Measurements from ENCODE around the gene LCE7A.

The LCE7A gene

GRCh38 chr1:152859696-152860095 lies at the start of gene LCE7A:
Gene LCE7A (plus strand): TSS chr1:152859996. CDS start chr1:152860698, 702 bp downstream.
- H3K9me3 ChIP-seq (ENCODE audit: control insufficient read depth, insufficient read depth, low read depth, low read length) = no peaks in the 10 kb centered on the region
- POLR2A ChIA-PET = no interaction called here

DNA sequence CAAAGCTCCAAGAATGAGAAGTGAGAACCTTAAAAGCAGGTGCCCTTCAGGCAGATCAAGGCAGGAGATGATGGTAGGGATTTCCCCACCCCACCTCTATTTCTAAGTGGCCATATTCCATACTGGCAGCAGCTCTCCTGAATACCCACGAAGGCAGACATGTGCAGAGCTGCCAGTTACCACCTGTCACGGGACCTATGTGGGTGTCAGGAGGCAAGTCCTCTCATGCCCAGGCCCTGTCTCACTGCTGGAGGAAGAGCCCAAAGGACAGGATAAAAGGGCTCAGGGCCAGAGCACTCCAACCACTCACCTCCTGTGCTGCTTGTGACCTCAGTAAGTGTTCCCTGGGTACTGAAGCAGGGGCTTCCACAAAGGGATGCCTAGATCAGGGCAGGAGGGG lies 48.7 kb upstream of the LCE7A start:
- Histone ChIP-seq H3K4me3 (ENCODE audit: low read depth, low read length) (no peak overlapping the region), H3K36me3 (ENCODE audit: control insufficient read depth in 2 of 2, insufficient read depth in 1 of 2, low read length in 2 of 2) (no peaks in the 10 kb centered on the region), H3K27ac (ENCODE audit: extremely low read depth, low read depth, low read length) (no peak overlapping the region), H3K9me3 (ENCODE audit: control insufficient read depth, insufficient read depth, low read depth, low read length) (no peaks in the 10 kb centered on the region), H3K4me1 (ENCODE audit: control insufficient read depth, insufficient read depth, low read length) (no peaks in the 10 kb centered on the region)
- ChIA-PET POLR2A (no interaction called here), CTCF (interaction anchor here (0.6 kb wide), 1 partner anchor 33 kb away, joined by 3 read pairs; no protein-coding TSS in a partner anchor)
- no peak for TF ChIP-seq ZNF398 (tag by site-specific recombination; IDR thresholded peaks at IDR 0.05)
- no peak for TF ChIP-seq ZBTB17 (tag by site-specific recombination; IDR thresholded peaks at IDR 0.05)
- TF ChIP-seq SP2 (tag by site-specific recombination; IDR thresholded peaks at IDR 0.05) = no peak
- no peak for TF ChIP-seq YY1 (tag by site-specific recombination; IDR thresholded peaks at IDR 0.05)
- TF ChIP-seq, protein P1, sequence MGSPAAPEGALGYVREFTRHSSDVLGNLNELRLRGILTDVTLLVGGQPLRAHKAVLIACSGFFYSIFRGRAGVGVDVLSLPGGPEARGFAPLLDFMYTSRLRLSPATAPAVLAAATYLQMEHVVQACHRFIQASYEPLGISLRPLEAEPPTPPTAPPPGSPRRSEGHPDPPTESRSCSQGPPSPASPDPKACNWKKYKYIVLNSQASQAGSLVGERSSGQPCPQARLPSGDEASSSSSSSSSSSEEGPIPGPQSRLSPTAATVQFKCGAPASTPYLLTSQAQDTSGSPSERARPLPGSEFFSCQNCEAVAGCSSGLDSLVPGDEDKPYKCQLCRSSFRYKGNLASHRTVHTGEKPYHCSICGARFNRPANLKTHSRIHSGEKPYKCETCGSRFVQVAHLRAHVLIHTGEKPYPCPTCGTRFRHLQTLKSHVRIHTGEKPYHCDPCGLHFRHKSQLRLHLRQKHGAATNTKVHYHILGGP (tag by site-specific recombination; IDR thresholded peaks at IDR 0.05) = no peak
- TF ChIP-seq ZNF513 (tag by site-specific recombination; IDR thresholded peaks at IDR 0.05) = no peak

More at GRCh38 chr1:152859696-152860095, at the start of gene LCE7A:
- Histone ChIP-seq H3K4me3 (ENCODE audit: low read depth, low read length) (no peak within 1 kb of the TSS), H3K27ac (ENCODE audit: extremely low read depth, low read depth, low read length) (no peak within 1 kb of the TSS), H3K4me1 (ENCODE audit: control insufficient read depth, insufficient read depth, low read length) (no peaks in the 10 kb centered on the region), H3K36me3 (ENCODE audit: control insufficient read depth in 2 of 2, insufficient read depth in 1 of 2, low read length in 2 of 2) (no peaks in the 10 kb centered on the region)
- CTCF ChIA-PET = interaction anchor here (0.6 to 1.2 kb wide), 2 partner anchors 11 to 79 kb away, joined by 3 read pairs; no protein-coding TSS in a partner anchor
- TF ChIP-seq ZNF133 (tag by site-specific recombination; IDR thresholded peaks at IDR 0.05) (no peak), SP3 (tag by site-specific recombination; IDR thresholded peaks at IDR 0.05) (no peak), ZNF660 (tag by site-specific recombination; IDR thresholded peaks at IDR 0.05) (no peak), ZNF596 (tag by site-specific recombination; IDR thresholded peaks at IDR 0.05) (no peak), KLF10 (tag by site-specific recombination; IDR thresholded peaks at IDR 0.05) (no peak), ZNF148 (tag by site-specific recombination; IDR thresholded peaks at IDR 0.05; ENCODE audit: borderline replicate concordance) (no peak), HOXD13 (CRISPR knock-in tag; IDR thresholded peaks at IDR 0.05; ENCODE audit: borderline replicate concordance) (no peak), ZNF248 (tag by site-specific recombination; IDR thresholded peaks at IDR 0.05) (no peak), ZNF670 (tag by site-specific recombination; IDR thresholded peaks at IDR 0.05; ENCODE audit: low read depth) (no peak), KLF1 (tag by site-specific recombination; IDR thresholded peaks at IDR 0.05) (no peak), ZNF513 (tag by site-specific recombination; IDR thresholded peaks at IDR 0.05) (no peak), ZNF521 (tag by site-specific recombination; IDR thresholded peaks at IDR 0.05) (no peak), ZNF76 (tag by site-specific recombination; IDR thresholded peaks at IDR 0.05; ENCODE audit: borderline replicate concordance, low read depth) (no peak)
- TF ChIP-seq, protein P2, sequence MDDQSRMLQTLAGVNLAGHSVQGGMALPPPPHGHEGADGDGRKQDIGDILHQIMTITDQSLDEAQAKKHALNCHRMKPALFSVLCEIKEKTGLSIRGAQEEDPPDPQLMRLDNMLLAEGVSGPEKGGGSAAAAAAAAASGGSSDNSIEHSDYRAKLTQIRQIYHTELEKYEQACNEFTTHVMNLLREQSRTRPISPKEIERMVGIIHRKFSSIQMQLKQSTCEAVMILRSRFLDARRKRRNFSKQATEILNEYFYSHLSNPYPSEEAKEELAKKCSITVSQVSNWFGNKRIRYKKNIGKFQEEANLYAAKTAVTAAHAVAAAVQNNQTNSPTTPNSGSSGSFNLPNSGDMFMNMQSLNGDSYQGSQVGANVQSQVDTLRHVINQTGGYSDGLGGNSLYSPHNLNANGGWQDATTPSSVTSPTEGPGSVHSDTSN (CRISPR knock-in tag; IDR thresholded peaks at IDR 0.05) = no peak
- TF ChIP-seq, protein P3, sequence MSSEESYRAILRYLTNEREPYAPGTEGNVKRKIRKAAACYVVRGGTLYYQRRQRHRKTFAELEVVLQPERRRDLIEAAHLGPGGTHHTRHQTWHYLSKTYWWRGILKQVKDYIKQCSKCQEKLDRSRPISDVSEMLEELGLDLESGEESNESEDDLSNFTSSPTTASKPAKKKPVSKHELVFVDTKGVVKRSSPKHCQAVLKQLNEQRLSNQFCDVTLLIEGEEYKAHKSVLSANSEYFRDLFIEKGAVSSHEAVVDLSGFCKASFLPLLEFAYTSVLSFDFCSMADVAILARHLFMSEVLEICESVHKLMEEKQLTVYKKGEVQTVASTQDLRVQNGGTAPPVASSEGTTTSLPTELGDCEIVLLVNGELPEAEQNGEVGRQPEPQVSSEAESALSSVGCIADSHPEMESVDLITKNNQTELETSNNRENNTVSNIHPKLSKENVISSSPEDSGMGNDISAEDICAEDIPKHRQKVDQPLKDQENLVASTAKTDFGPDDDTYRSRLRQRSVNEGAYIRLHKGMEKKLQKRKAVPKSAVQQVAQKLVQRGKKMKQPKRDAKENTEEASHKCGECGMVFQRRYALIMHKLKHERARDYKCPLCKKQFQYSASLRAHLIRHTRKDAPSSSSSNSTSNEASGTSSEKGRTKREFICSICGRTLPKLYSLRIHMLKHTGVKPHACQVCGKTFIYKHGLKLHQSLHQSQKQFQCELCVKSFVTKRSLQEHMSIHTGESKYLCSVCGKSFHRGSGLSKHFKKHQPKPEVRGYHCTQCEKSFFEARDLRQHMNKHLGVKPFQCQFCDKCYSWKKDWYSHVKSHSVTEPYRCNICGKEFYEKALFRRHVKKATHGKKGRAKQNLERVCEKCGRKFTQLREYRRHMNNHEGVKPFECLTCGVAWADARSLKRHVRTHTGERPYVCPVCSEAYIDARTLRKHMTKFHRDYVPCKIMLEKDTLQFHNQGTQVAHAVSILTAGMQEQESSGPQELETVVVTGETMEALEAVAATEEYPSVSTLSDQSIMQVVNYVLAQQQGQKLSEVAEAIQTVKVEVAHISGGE (tag by site-specific recombination; conservative IDR thresholded peaks at IDR 0.05; ENCODE audit: low read depth) = no peak
